ENCODE measurements around the gene CTDP1.
"Not testable (repeated sequence)": the region's sequence is repeated elsewhere in the genome, so short reads cannot be mapped to it uniquely, and the experiment has no call there.

CTDP1 gene

GRCh38 chr18:79740521-79741361, 61.1 kb downstream of the CTDP1 start:
- no peak for DNase-seq (ENCODE audit: low spot score)

GRCh38 chr18:79741362-79741700, 61.7 kb downstream of the CTDP1 start:
- DNase-seq (ENCODE audit: low spot score) = no peak

GRCh38 chr18:79742076-79742475, 62.5 kb downstream of the CTDP1 start:
- no peak for DNase-seq (ENCODE audit: low spot score)

GRCh38 chr18:79744625-79745024, 65.0 kb downstream of the CTDP1 start:
- DNase-seq (ENCODE audit: low spot score) = no peak

GRCh38 chr18:79746730-79747129, 67.1 kb downstream of the CTDP1 start:
- DNase-seq (ENCODE audit: low spot score) = no peak

GRCh38 chr18:79747156-79747845, 67.7 kb downstream of the CTDP1 start:
- DNase-seq (ENCODE audit: low spot score) = no peak

- no peak for DNase-seq (ENCODE audit: low spot score)
Measured at GRCh38 chr18:79748321-79749180, 68.9 kb downstream of the CTDP1 start.

- DNase-seq (ENCODE audit: low spot score) = no peak
Measured at GRCh38 chr18:79749251-79750191, 69.9 kb downstream of the CTDP1 start.

- no peak for DNase-seq (ENCODE audit: low spot score)
Measured at GRCh38 chr18:79750980-79751571, 71.5 kb downstream of the CTDP1 start.

- not testable (repeated sequence) for DNase-seq (ENCODE audit: low spot score)
Measured at GRCh38 chr18:79751918-79752578, 72.4 kb downstream of the CTDP1 start.

- DNase-seq (ENCODE audit: low spot score) = not testable (repeated sequence)
Measured at GRCh38 chr18:79752946-79753345, 73.3 kb downstream of the CTDP1 start.

GRCh38 chr18:79753391-79753851, 73.8 kb downstream of the CTDP1 start:
- DNase-seq (ENCODE audit: low spot score) = no peak

- DNase-seq (ENCODE audit: low spot score) = no peak
Measured at GRCh38 chr18:79754022-79754761, 74.6 kb downstream of the CTDP1 start.

- no peak for DNase-seq (ENCODE audit: low spot score)
Measured at GRCh38 chr18:79754831-79755351, 75.3 kb downstream of the CTDP1 start.

GRCh38 chr18:79755496-79756142, 76.0 kb downstream of the CTDP1 start:
- DNase-seq (ENCODE audit: low spot score) = no peak

- no peak for DNase-seq (ENCODE audit: low spot score)
Measured at GRCh38 chr18:79756143-79756500, 76.5 kb downstream of the CTDP1 start.

- DNase-seq (ENCODE audit: low spot score) = no peak
Measured at GRCh38 chr18:79756826-79757225, 77.2 kb downstream of the CTDP1 start.

- no peak for DNase-seq (ENCODE audit: low spot score)
Measured at GRCh38 chr18:79760348-79760747, 80.7 kb downstream of the CTDP1 start.

- DNase-seq (ENCODE audit: low spot score) = no peak
Measured at GRCh38 chr18:79760881-79761280, 81.3 kb downstream of the CTDP1 start.
